Osteoblast (primary cell): ENCODE measurements around the gene C3orf20. TPM values are rescaled to one million over a fixed set of nuclear protein-coding genes. Genes with fewer than 3 reads are reported as not detected.

Source experiments
- DNase-seq: peaks from one replicate; pipeline ENCODE4 v3.0.0; 2011; ENCODE audit warnings: low spot score, mixed read lengths; ENCODE audit not compliant: insufficient read length; ENCODE audit errors: missing footprints
- H2AFZ ChIP-seq: 2 replicates; pipeline ENCODE4 v1.6.0; 2011; ENCODE audit warnings: mild to moderate bottlenecking, low read length
- H3K27ac ChIP-seq: 2 replicates; pipeline ENCODE4 v1.5.1; 2011; ENCODE audit warnings: mild to moderate bottlenecking, low read depth, low read length, moderate library complexity
- H3K27me3 ChIP-seq: 2 replicates; pipeline ENCODE4 v1.6.0; 2012; ENCODE audit warnings: mild to moderate bottlenecking, control low read depth, inconsistent platforms, low read length, moderate library complexity; ENCODE audit not compliant: insufficient read depth
- H3K36me3 ChIP-seq: 2 replicates; pipeline ENCODE4 v1.5.1; 2011; ENCODE audit warnings: mild to moderate bottlenecking, low read length, control low read depth, moderate library complexity; ENCODE audit not compliant: insufficient read depth
- H3K4me1 ChIP-seq: 2 replicates; pipeline ENCODE4 v1.5.1; 2011; ENCODE audit warnings: mild to moderate bottlenecking, low read length, control low read depth, moderate library complexity; ENCODE audit not compliant: insufficient read depth
- H3K4me2 ChIP-seq: 2 replicates; pipeline ENCODE4 v1.6.0; 2011; ENCODE audit warnings: mild to moderate bottlenecking, low read length; ENCODE audit not compliant: insufficient read depth
- H3K4me3 ChIP-seq: fragments of 200-600 bp; sonication (generic); 3 replicates; pipeline ENCODE4 v1.5.1; 2012; ENCODE audit warnings: mild to moderate bottlenecking, low read length, inconsistent platforms; ENCODE audit not compliant: insufficient read depth
- H3K79me2 ChIP-seq: 2 replicates; pipeline ENCODE4 v1.6.0; 2012; ENCODE audit warnings: mild to moderate bottlenecking, low read length, control low read depth, inconsistent platforms; ENCODE audit not compliant: insufficient read depth
- H3K9me3 ChIP-seq: 2 replicates; pipeline ENCODE4 v1.5.1; 2011; ENCODE audit warnings: low read depth, low read length, control low read depth
- H4K20me1 ChIP-seq: 2 replicates; pipeline ENCODE4 v1.6.0; 2012; ENCODE audit warnings: mild to moderate bottlenecking, low read length, control low read depth; ENCODE audit not compliant: insufficient read depth
- total RNA-seq: library from RNA; depleted of rRNA; stranded (reverse); fragments of >200 nt; gene quantifications from 2 replicates; pipeline ENCODE4 v1.2.3, GENCODE V29; 2012
- TF ChIP-seq, protein P1 (sequence below): IDR thresholded peaks from 2 replicates; pipeline ENCODE4 v1.5.1; 2011; ENCODE audit warnings: mild to moderate bottlenecking, low read depth, low read length, moderate library complexity; ENCODE audit errors: extremely low read depth

The C3orf20 gene
- total RNA-seq, 1 donor: under 0.01 TPM

DNA sequence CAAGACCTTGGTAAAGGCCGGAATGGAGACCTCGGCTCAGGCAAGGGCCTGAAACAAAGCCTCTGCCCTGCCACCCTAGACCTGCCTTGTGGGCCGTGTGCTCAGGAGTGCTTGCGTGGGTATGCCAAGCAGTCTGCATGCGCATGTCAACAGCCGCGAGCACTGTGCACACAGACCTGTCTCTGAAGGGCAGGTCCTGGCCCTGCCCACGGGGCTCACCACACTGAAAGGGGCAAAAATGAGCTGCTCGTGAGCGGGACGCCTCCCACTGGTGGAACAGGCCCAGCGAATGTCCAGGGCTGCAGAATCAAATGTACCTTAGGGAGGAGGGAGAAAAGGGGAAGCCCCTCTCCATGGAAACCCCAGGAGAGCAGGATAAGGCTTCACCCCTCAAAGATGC, 99.5 kb downstream of the C3orf20 start:
- Histone ChIP-seq H3K9me3 (no peaks in the 10 kb centered on the region), H3K4me1 (no peaks in the 10 kb centered on the region), H4K20me1 (no peaks in the 10 kb centered on the region), H3K36me3 (no peaks in the 10 kb centered on the region), H3K4me3 (no peak overlapping the region), H3K27ac (no peak overlapping the region), H3K4me2 (no peak overlapping the region), H3K27me3 (no peaks in the 10 kb centered on the region), H2AFZ (no peak overlapping the region), H3K79me2 (no peaks in the 10 kb centered on the region)
- TF ChIP-seq, protein P1, sequence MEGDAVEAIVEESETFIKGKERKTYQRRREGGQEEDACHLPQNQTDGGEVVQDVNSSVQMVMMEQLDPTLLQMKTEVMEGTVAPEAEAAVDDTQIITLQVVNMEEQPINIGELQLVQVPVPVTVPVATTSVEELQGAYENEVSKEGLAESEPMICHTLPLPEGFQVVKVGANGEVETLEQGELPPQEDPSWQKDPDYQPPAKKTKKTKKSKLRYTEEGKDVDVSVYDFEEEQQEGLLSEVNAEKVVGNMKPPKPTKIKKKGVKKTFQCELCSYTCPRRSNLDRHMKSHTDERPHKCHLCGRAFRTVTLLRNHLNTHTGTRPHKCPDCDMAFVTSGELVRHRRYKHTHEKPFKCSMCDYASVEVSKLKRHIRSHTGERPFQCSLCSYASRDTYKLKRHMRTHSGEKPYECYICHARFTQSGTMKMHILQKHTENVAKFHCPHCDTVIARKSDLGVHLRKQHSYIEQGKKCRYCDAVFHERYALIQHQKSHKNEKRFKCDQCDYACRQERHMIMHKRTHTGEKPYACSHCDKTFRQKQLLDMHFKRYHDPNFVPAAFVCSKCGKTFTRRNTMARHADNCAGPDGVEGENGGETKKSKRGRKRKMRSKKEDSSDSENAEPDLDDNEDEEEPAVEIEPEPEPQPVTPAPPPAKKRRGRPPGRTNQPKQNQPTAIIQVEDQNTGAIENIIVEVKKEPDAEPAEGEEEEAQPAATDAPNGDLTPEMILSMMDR: no peak
- DNase-seq: no peak

DNA sequence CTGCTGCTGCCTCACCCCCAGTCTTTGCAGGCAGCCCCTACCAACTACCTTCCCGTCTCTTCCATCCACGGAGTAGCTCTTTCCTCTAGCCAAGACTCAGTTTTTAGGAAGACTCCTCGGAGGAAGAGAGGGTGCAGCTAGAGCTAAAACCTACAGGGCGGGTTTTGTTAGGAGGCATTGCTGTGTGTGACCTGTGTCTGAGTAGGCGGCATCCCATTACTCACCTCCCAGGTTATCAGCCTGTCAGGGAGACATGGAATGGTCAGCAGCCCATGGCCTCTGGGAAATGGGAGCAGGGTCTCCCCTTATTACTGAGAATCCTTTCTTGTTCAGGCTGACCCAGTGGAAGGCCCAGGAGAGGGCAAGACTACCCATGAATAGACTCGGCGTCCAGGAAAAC, 100.1 kb downstream of the C3orf20 start:
- H3K4me2 ChIP-seq: no peak overlapping the region
- H3K4me3 ChIP-seq: no peak overlapping the region
- no peak overlapping the region for H3K27ac ChIP-seq
- no peaks in the 10 kb centered on the region for H3K9me3 ChIP-seq
- TF ChIP-seq, protein P1: no peak
- H3K36me3 ChIP-seq: no peaks in the 10 kb centered on the region
- no peak overlapping the region for H2AFZ ChIP-seq
- no peaks in the 10 kb centered on the region for H3K27me3 ChIP-seq
- no peaks in the 10 kb centered on the region for H3K4me1 ChIP-seq
- H4K20me1 ChIP-seq: no peaks in the 10 kb centered on the region
- no peaks in the 10 kb centered on the region for H3K79me2 ChIP-seq
- no peak for DNase-seq

DNA sequence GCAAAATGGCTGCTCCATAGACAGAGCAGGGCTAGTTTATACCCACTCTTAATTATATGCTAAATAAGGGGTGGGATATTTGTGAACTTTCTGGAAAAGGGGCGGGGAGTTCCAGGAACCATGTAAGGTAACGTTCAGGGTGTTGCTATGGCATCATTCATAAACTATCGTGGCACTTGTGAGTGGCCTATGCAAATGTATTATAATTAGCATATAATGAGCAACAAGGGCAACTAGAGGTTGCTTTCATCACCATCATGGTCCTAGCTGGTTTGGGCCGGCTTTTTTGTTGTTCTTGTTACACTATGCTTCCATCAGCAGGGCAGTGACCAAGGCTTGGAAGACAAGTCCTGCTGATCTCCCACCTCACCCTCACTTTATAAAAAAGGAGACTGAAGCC, 100.6 kb downstream of the C3orf20 start:
- TF ChIP-seq, protein P1: no peak

DNA sequence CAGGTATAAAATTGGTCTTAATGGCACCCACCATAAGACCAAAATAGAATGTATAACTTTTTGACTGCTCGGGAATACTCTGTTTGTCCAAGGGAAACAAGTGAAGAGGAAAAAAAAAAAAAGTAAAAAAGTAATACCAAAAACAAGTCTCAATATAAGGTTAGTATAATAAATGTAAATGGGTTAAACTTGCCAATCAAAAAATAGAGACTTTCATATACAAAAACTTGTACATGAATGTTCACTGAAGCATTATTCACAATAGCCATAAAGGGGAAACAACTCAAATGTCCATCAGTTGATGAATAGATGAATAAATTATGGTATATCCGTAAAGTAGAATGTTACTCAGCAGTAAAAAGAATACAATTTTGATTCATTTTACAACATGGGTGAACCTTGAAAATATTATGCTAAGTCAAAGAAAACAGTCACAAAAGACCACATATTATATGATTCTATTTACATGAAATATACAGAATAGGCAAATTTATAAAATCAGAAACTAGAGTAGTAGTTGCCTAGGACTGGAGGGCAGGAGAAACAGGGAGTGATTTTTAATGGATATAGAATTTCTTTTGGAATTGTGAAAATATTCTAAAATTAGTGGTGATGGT, 104.2 kb downstream of the C3orf20 start:
- DNase-seq: no peak
- no peaks in the 10 kb centered on the region for H3K36me3 ChIP-seq
- no peaks in the 10 kb centered on the region for H3K79me2 ChIP-seq

More for the DNA sequence above, 100.6 kb downstream of the C3orf20 start:
- Histone ChIP-seq H3K9me3 (no peaks in the 10 kb centered on the region), H3K36me3 (no peaks in the 10 kb centered on the region), H4K20me1 (no peaks in the 10 kb centered on the region), H3K27ac (no peak overlapping the region), H3K4me2 (no peak overlapping the region), H3K4me3 (no peak overlapping the region), H3K27me3 (no peaks in the 10 kb centered on the region), H3K4me1 (no peaks in the 10 kb centered on the region), H2AFZ (no peak overlapping the region), H3K79me2 (no peaks in the 10 kb centered on the region)
- no peak for DNase-seq

More for the DNA sequence above, 104.2 kb downstream of the C3orf20 start:
- Histone ChIP-seq H3K4me3 (no peak overlapping the region), H3K4me1 (no peaks in the 10 kb centered on the region), H2AFZ (no peak overlapping the region), H3K27me3 (no peaks in the 10 kb centered on the region), H3K4me2 (no peak overlapping the region), H3K9me3 (no peaks in the 10 kb centered on the region), H3K27ac (no peak overlapping the region), H4K20me1 (no peaks in the 10 kb centered on the region)
- TF ChIP-seq, protein P1: no peak
